Osteocyte (in vitro differentiated cells): Measurements from ENCODE around the gene IFITM10. TPM values are rescaled to one million over a fixed set of nuclear protein-coding genes. Genes with fewer than 3 reads are reported as not detected.
A peak's percentile ranks its signal among the peaks of the same experiment; 100 is the strongest.

Experiments
- DNase-seq: peaks from one replicate; pipeline ENCODE4 v3.0.0; 2021; ENCODE audit warnings: mixed read lengths; ENCODE audit not compliant: unreplicated experiment; ENCODE audit errors: extremely low spot score
- H3K27ac Mint-ChIP-seq: one replicate; pipeline ENCODE4 v1.8.0; 2021; ENCODE audit warnings: mild to moderate bottlenecking, mixed read lengths; ENCODE audit not compliant: unreplicated experiment
- H3K27me3 Mint-ChIP-seq: one replicate; pipeline ENCODE4 v1.8.0; 2021; ENCODE audit warnings: mixed read lengths; ENCODE audit not compliant: unreplicated experiment
- H3K36me3 Mint-ChIP-seq: one replicate; pipeline ENCODE4 v1.8.0; 2021; ENCODE audit warnings: mixed read lengths; ENCODE audit not compliant: unreplicated experiment
- H3K4me1 Mint-ChIP-seq: one replicate; pipeline ENCODE4 v1.8.0; 2021; ENCODE audit warnings: mixed read lengths; ENCODE audit not compliant: unreplicated experiment
- H3K4me3 Mint-ChIP-seq: one replicate; pipeline ENCODE4 v1.8.0; 2021; ENCODE audit warnings: mild to moderate bottlenecking, moderate library complexity, mixed read lengths; ENCODE audit not compliant: unreplicated experiment
- H3K9me3 Mint-ChIP-seq: one replicate; pipeline ENCODE4 v1.8.0; 2021; ENCODE audit warnings: mixed read lengths; ENCODE audit not compliant: unreplicated experiment
- CTCF ChIP-seq: fragments of 200-600 bp; sonication (generic); IDR thresholded peaks from 2 replicates; pipeline ENCODE4 v1.5.0; 2021; ENCODE audit warnings: antibody characterized with exemption, mild to moderate bottlenecking, moderate library complexity
- total RNA-seq: library from RNA; stranded (reverse); gene quantifications from 2 replicates; pipeline ENCODE4 v1.2.1, GENCODE V29; 2021

The IFITM10 gene
- total RNA-seq, 1 donor from 2014 or later = 24.0 TPM

DNA sequence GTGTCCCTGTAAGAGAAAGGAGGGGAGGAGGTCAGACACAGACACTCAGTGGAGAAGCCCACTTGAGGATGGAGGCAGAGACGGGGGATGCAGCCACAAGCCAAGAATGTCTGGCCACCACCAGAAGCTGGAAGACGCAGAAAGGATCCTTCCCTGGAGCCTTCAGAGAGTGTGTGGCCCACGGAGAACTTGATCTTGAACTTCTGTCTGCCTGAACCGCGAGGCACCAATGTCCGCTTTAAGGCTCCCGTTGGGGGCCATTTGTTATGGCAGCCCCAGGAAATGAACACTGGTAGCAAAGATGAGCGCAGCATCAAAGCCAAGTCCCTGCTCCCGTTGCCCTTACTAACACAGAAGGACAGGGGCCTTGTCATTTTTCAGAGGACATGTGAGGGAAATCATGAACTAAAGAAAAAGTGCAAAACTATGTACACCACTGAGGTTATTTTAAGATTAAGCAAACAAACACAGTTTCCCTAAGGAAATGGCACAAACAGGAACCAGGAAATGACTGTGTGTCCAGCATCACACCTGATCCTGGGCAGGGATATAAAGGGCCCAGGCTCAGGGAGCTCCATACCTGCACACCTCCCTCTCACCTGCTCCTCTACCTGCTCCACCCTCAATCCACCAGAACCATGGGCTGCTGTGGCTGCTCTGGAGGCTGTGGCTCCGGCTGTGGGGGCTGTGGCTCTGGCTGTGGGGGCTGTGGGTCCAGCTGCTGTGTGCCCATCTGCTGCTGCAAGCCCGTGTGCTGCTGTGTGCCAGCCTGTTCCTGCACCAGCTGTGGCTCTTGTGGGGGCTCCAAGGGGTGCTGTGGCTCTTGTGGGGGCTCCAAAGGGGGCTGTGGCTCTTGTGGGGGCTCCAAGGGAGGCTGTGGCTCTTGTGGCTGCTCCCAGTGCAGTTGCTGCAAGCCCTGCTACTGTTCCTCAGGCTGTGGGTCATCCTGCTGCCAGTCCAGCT is 53.5 kb downstream of the IFITM10 start, which contains the start of gene KRTAP5-6:
KRTAP5-6 (plus strand) TSS at position 588 of the 963 bp plus-strand sequence; CDS start at position 639, 51 bp downstream.
- no peak within 1 kb of the TSS for H3K4me3 Mint-ChIP-seq
- H3K4me1 Mint-ChIP-seq = peaks cover 9% of the 10 kb centered on the region
- H3K27ac Mint-ChIP-seq = no peak within 1 kb of the TSS
- H3K36me3 Mint-ChIP-seq = no peaks in the 10 kb centered on the region
- no peak for DNase-seq
- H3K9me3 Mint-ChIP-seq = no peaks in the 10 kb centered on the region
- H3K27me3 Mint-ChIP-seq = peaks cover 17% of the 10 kb centered on the region
- no peak for TF ChIP-seq CTCF

DNA sequence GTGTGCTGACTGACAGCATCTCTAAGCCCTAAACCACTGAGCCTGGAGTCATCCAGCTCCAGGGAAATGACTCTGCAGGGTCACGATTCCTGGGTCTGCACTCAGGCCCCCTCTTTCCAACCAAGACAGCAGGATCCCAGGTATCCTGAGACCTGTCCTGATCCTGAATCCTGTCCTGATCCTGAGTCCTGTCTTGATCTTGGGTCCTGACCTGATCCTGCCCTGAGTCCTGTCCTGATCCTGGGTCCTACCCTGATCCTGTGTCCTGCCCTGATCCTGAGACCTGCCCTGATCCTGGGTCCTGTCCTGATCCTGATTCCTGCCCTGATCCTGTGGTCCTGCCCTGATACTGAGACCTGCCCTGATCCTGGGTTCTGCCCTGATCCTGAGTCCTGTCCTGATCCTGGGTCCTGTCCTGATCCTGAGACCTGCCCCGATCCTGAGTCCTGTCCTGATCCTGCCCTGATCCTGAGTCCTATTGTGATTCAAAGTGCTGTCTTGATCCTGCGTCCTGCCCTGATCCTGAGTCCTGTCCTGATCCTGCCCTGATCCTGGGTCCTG is 54.8 kb downstream of the IFITM10 start:
- H3K36me3 Mint-ChIP-seq = no peaks in the 10 kb centered on the region
- TF ChIP-seq CTCF = no peak
- no peak overlapping the region for H3K27ac Mint-ChIP-seq
- no peaks in the 10 kb centered on the region for H3K9me3 Mint-ChIP-seq
- H3K27me3 Mint-ChIP-seq = peaks cover 9% of the 10 kb centered on the region
- no peak overlapping the region for H3K4me3 Mint-ChIP-seq
- no peak for DNase-seq
- H3K4me1 Mint-ChIP-seq = peaks cover 11% of the 10 kb centered on the region

- H3K4me1 Mint-ChIP-seq = peaks cover 11% of the 10 kb centered on the region
These were observed 55.4 kb downstream of the IFITM10 start for GRCh38 chr11:1694846-1695547.

DNA sequence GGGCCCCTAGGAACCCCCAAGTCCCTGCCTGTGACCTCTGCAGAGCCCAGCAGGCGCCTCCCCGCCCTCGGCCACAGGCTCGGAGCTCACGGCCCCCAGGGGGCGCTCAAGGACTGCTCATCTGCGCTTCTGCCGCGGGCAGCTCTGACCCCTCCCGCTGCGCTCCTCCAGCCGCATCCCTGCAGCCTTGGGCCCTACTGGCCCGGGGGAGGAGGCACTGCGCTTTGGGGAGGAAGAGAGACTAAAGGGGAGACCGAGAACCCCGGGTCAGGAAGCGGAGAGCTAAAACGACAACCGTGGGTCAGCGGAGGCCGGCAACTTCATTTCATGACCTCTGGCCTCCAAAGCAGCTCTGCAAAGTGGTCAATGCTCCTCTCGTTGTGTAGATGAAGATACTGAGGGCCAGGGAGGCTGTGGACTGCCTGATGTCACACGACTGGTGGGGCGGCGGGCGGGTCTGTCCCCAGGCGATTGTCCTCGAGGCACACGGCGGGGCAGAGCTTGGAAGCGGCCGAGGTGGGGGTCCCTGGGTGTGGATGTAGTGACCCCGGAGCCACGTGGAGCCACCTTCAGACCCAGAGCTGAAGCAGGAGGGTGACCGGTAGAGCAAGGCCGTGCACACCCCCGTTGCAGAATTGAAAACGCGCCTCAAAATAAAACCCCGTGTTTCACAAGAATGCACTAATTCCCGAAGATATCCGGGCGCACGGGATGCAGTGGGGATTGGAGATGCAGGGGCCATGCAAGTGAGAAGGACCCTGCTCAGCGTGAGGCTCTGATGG is 56.1 kb downstream of the IFITM10 start:
- Mint-ChIP-seq H3K27ac (no peak overlapping the region), H3K9me3 (no peaks in the 10 kb centered on the region), H3K36me3 (no peaks in the 10 kb centered on the region), H3K4me1 (peaks cover 11% of the 10 kb centered on the region), H3K4me3 (peak overlapping the region; percentile 40), H3K27me3 (peaks cover 12% of the 10 kb centered on the region)
- TF ChIP-seq CTCF = peak; percentile 98
- peak; percentile 95 for DNase-seq

More at GRCh38 chr11:1694846-1695547, 55.4 kb downstream of the IFITM10 start:
- Mint-ChIP-seq H3K27me3 (peaks cover 9% of the 10 kb centered on the region), H3K27ac (no peak overlapping the region), H3K4me3 (no peak overlapping the region), H3K36me3 (no peaks in the 10 kb centered on the region), H3K9me3 (no peaks in the 10 kb centered on the region)
- DNase-seq = no peak
- no peak for TF ChIP-seq CTCF
